Panc1 (cell line): ENCODE results near the gene MAN1A1. TPM values are rescaled to one million over a fixed set of nuclear protein-coding genes. Genes with fewer than 3 reads are reported as not detected.

ENCODE experiments used
- ATAC-seq: fragments of 200-7000 bp; cut with Tn5 transposase; 2 replicates; pipeline ENCODE4 v1.9.1; 2020; ENCODE audit warnings: mild to moderate bottlenecking, moderate library complexity
- BruUV-seq: library from RNA; stranded (reverse); fragments of 400-500 nt; replicated peaks from 2 replicates; lab custom pipeline; 2021; lab: Mats Ljungman, UMichigan
- CTCF ChIA-PET: fragments of 300-600 bp; sonication (Branson Sonifier 250); formaldehyde crosslinking; loops from one replicate; lab custom pipeline; 2022; ENCODE audit warnings: antibody characterized with exemption; lab: Charles Lee
- POLR2A ChIA-PET: fragments of 300-600 bp; sonication (Branson Sonifier 250); formaldehyde crosslinking; loops from one replicate; lab custom pipeline; 2022; ENCODE audit warnings: antibody characterized with exemption; lab: Charles Lee
- DNase-seq: peaks from one replicate; pipeline ENCODE4 v3.0.0-alpha.2; 2010; ENCODE audit warnings: low read depth, low spot score
- H3K27ac ChIP-seq: 2 replicates; pipeline ENCODE4 v1.5.1; 2011; ENCODE audit warnings: mild to moderate bottlenecking, low read length, inconsistent platforms
- H3K27me3 ChIP-seq: fragments of 200-500 bp; sonication (Bioruptor generic); 2 replicates; pipeline ENCODE4 v1.6.0; 2014; ENCODE audit warnings: low read length, inconsistent platforms; ENCODE audit not compliant: control insufficient read depth, insufficient read depth
- H3K36me3 ChIP-seq: fragments of 200-500 bp; sonication (Bioruptor generic); 2 replicates; pipeline ENCODE4 v1.5.1; 2014; ENCODE audit warnings: inconsistent platforms, mild to moderate bottlenecking, low read length, moderate library complexity; ENCODE audit not compliant: control insufficient read depth, insufficient read depth
- H3K4me1 ChIP-seq: 2 replicates; pipeline ENCODE4 v1.5.1; 2011; ENCODE audit warnings: inconsistent platforms, mild to moderate bottlenecking, low read length, moderate library complexity; ENCODE audit not compliant: control insufficient read depth, insufficient read depth
- H3K4me3 ChIP-seq, 2 experiments: 2 replicates each; pipeline ENCODE4 v1.5.1; 2011 to 2012; ENCODE audit warnings: low read depth in 2 of 2, low read length in 2 of 2, mild to moderate bottlenecking in 2 of 2, inconsistent platforms in 1 of 2, moderate library complexity in 1 of 2
- H3K9me3 ChIP-seq: fragments of 200-500 bp; sonication (Bioruptor generic); 2 replicates; pipeline ENCODE4 v1.5.1; 2014; ENCODE audit warnings: low read depth, mild to moderate bottlenecking, inconsistent platforms, low read length, moderate library complexity; ENCODE audit not compliant: control insufficient read depth, insufficient read depth
- POLR2AphosphoS5 ChIP-seq: IDR thresholded peaks from 2 replicates; pipeline ENCODE4 v1.6.1; 2012; ENCODE audit warnings: mild to moderate bottlenecking, low read depth, low read length, moderate library complexity
- SIN3A ChIP-seq: IDR thresholded peaks from 2 replicates; pipeline ENCODE4 v1.6.1; 2012; ENCODE audit warnings: low read depth, mild to moderate bottlenecking, low read length, moderate library complexity, borderline replicate concordance; ENCODE audit not compliant: insufficient read depth
- TCF7L2 ChIP-seq: IDR thresholded peaks from 2 replicates; pipeline ENCODE4 v1.6.1; 2011; ENCODE audit warnings: mild to moderate bottlenecking, low read depth, low read length, inconsistent platforms
- in situ Hi-C: cut with HindIII; loops from 2 replicates; pipeline ENCODE4 v1.10.0; 2016; ENCODE audit warnings: low sequenced_read_pairs, low pct_unique_long_range_greater_than_20kb
- intact Hi-C: fragments of 100-400 bp; cut with micrococcal nuclease; formaldehyde crosslinking; loops from one replicate; pipeline ENCODE4 v1.10.0; 2022; ENCODE audit not compliant: unreplicated experiment
- total RNA-seq: library from RNA; stranded (reverse); gene quantifications from one replicate; pipeline ENCODE4 v1.2.1, GENCODE V29; 2021; ENCODE audit not compliant: unreplicated experiment
- TF ChIP-seq, protein P1 (sequence below): fragments of 450-650 bp; IDR thresholded peaks from 2 replicates; pipeline ENCODE4 v1.5.1; 2017; ENCODE audit warnings: mild to moderate bottlenecking
- TF ChIP-seq, protein P2 (sequence below), 2 experiments: IDR thresholded peaks; 2 replicates each; pipeline ENCODE4 v1.6.1; 2011 to 2012; ENCODE audit warnings: low read depth in 2 of 2, control low read depth in 1 of 2, low read length in 1 of 2, mild to moderate bottlenecking in 1 of 2, moderate library complexity in 1 of 2; ENCODE audit not compliant: insufficient read depth in 1 of 2

MAN1A1 gene
- total RNA-seq, 1 experiment from 2014 or later, result 3.2 TPM

DNA sequence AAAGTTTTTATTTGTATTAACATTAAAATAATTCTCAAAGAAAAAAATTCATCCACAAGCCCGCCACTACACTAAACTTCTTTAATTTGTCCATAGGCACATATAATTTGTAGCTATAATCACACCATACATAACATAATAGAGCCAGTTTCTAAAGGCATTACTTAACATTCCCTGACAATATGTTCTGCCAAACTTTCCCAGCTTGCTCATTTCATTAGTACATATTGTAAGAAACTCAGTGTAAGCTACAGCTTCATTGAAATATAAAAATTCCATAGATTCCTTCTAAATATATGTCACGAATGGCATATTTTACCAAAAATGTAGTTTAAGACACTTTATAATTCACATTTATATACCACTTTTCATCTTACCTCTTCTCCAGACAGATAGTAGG, 59.3 kb downstream of the MAN1A1 start:
- Histone ChIP-seq H3K9me3 (no peaks in the 10 kb centered on the region), H3K4me3 (no peak overlapping the region), H3K4me1 (no peaks in the 10 kb centered on the region), H3K36me3 (no peaks in the 10 kb centered on the region), H3K27ac (no peak overlapping the region), H3K27me3 (0 out of 2 replicates have a peak, but pooled peaks cover 2% of the 10 kb centered on the region)
- ATAC-seq (no peak), DNase-seq (no peak)
- in situ Hi-C loops (no loop called here), intact Hi-C loops (no loop called here)
- BruUV-seq, result no TSS peak
- ChIA-PET POLR2A (no interaction called here), CTCF (no interaction called here)
- TF ChIP-seq POLR2AphosphoS5 (no peak), SIN3A (no peak), TCF7L2 (no peak)

DNA sequence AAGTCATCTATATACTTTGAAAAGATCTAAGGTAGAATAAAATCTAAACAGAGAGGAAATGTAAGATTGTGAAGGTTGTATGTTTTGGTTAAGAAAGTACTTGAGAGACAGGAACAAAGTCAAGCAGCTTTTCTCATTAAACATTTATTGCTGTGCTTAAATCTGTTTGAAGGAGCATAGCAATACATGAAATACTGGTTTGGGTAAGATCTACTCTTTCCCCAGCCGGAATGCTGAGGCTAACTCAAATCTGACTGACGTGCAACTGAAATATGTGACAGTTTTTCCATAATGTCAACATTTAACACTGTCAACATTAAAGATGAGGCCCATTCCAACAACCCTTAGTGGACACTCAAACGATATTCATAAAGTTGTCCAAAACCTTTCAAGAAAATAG, 59.9 kb downstream of the MAN1A1 start:
- no peak for ATAC-seq
- DNase-seq, result no peak
- Histone ChIP-seq H3K9me3 (no peaks in the 10 kb centered on the region), H3K27me3 (0 out of 2 replicates have a peak, but pooled peaks cover 2% of the 10 kb centered on the region), H3K4me3 (no peak overlapping the region), H3K4me1 (no peaks in the 10 kb centered on the region), H3K36me3 (no peaks in the 10 kb centered on the region), H3K27ac (no peak overlapping the region)
- ChIA-PET CTCF (no interaction called here), POLR2A (no interaction called here)
- no peak for TF ChIP-seq SIN3A
- TF ChIP-seq, protein P1, sequence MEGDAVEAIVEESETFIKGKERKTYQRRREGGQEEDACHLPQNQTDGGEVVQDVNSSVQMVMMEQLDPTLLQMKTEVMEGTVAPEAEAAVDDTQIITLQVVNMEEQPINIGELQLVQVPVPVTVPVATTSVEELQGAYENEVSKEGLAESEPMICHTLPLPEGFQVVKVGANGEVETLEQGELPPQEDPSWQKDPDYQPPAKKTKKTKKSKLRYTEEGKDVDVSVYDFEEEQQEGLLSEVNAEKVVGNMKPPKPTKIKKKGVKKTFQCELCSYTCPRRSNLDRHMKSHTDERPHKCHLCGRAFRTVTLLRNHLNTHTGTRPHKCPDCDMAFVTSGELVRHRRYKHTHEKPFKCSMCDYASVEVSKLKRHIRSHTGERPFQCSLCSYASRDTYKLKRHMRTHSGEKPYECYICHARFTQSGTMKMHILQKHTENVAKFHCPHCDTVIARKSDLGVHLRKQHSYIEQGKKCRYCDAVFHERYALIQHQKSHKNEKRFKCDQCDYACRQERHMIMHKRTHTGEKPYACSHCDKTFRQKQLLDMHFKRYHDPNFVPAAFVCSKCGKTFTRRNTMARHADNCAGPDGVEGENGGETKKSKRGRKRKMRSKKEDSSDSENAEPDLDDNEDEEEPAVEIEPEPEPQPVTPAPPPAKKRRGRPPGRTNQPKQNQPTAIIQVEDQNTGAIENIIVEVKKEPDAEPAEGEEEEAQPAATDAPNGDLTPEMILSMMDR, result no peak
- TF ChIP-seq POLR2AphosphoS5, result no peak
- no peak for TF ChIP-seq TCF7L2
- TF ChIP-seq, protein P2, sequence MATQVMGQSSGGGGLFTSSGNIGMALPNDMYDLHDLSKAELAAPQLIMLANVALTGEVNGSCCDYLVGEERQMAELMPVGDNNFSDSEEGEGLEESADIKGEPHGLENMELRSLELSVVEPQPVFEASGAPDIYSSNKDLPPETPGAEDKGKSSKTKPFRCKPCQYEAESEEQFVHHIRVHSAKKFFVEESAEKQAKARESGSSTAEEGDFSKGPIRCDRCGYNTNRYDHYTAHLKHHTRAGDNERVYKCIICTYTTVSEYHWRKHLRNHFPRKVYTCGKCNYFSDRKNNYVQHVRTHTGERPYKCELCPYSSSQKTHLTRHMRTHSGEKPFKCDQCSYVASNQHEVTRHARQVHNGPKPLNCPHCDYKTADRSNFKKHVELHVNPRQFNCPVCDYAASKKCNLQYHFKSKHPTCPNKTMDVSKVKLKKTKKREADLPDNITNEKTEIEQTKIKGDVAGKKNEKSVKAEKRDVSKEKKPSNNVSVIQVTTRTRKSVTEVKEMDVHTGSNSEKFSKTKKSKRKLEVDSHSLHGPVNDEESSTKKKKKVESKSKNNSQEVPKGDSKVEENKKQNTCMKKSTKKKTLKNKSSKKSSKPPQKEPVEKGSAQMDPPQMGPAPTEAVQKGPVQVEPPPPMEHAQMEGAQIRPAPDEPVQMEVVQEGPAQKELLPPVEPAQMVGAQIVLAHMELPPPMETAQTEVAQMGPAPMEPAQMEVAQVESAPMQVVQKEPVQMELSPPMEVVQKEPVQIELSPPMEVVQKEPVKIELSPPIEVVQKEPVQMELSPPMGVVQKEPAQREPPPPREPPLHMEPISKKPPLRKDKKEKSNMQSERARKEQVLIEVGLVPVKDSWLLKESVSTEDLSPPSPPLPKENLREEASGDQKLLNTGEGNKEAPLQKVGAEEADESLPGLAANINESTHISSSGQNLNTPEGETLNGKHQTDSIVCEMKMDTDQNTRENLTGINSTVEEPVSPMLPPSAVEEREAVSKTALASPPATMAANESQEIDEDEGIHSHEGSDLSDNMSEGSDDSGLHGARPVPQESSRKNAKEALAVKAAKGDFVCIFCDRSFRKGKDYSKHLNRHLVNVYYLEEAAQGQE (IDR thresholded peaks at IDR 0.05; ENCODE audit: insufficient read depth in 1 of 2, low read depth in 2 of 2, low read length in 1 of 2), result no peak
- no TSS peak for BruUV-seq
- intact Hi-C loops (no loop called here), in situ Hi-C loops (no loop called here)

DNA sequence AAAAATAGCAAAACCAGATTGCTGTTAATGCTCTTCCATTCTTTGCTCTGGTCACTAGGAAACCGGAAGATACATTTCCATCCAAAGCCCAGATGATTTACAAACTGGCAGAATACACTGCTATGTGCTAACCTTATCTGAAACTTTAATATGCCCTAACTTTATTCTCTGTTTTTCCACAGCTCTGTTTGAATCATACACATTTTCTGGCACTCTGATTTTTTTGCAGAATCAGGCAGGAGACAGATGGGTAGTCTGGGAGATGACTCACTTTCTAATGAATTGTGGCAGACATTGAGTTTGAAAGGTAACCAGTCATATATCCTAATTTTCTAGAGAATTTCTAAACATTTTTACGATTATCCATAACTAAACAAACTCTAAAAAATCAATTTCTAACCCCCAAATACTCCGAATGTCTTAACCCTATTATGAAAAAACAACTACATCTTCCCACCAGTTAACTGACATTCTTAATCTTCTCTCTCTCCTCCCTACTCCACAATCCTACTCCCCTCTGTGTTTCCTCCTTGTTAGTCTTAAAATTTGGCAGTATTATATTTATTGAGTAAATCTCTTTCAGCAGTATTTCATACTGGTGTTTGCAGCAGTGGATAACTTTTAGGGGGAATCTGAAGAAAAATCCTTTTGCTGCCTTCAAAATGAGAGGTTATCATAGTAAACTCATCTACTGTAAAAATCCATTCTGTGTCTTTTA, 63.5 kb downstream of the MAN1A1 start:
- H3K4me3 ChIP-seq, result no peak overlapping the region
- ChIA-PET CTCF (no interaction called here), POLR2A (no interaction called here)
- no TSS peak for BruUV-seq
- no peaks in the 10 kb centered on the region for H3K4me1 ChIP-seq
- in situ Hi-C loops (no loop called here), intact Hi-C loops (no loop called here)
- no peaks in the 10 kb centered on the region for H3K36me3 ChIP-seq
- TF ChIP-seq, protein P2 (IDR thresholded peaks at IDR 0.05; ENCODE audit: insufficient read depth in 1 of 2, low read depth in 2 of 2, low read length in 1 of 2), result no peak
- TF ChIP-seq POLR2AphosphoS5, result no peak
- TF ChIP-seq, protein P1, result no peak
- TF ChIP-seq SIN3A, result no peak
- no peak for TF ChIP-seq TCF7L2
- no peak for DNase-seq
- H3K27me3 ChIP-seq, result 0 out of 2 replicates have a peak, but pooled peaks cover 2% of the 10 kb centered on the region
- no peaks in the 10 kb centered on the region for H3K9me3 ChIP-seq
- H3K27ac ChIP-seq, result no peak overlapping the region
- no peak for ATAC-seq
